ENCODE data around the gene NSMCE4A.
A peak's percentile ranks its signal among the peaks of the same experiment; 100 is the strongest.
"Not testable (repeated sequence)": the region's sequence is repeated elsewhere in the genome, so short reads cannot be mapped to it uniquely, and the experiment has no call there.

Gene NSMCE4A, protein sequence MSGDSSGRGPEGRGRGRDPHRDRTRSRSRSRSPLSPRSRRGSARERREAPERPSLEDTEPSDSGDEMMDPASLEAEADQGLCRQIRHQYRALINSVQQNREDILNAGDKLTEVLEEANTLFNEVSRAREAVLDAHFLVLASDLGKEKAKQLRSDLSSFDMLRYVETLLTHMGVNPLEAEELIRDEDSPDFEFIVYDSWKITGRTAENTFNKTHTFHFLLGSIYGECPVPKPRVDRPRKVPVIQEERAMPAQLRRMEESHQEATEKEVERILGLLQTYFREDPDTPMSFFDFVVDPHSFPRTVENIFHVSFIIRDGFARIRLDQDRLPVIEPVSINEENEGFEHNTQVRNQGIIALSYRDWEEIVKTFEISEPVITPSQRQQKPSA

DNA sequence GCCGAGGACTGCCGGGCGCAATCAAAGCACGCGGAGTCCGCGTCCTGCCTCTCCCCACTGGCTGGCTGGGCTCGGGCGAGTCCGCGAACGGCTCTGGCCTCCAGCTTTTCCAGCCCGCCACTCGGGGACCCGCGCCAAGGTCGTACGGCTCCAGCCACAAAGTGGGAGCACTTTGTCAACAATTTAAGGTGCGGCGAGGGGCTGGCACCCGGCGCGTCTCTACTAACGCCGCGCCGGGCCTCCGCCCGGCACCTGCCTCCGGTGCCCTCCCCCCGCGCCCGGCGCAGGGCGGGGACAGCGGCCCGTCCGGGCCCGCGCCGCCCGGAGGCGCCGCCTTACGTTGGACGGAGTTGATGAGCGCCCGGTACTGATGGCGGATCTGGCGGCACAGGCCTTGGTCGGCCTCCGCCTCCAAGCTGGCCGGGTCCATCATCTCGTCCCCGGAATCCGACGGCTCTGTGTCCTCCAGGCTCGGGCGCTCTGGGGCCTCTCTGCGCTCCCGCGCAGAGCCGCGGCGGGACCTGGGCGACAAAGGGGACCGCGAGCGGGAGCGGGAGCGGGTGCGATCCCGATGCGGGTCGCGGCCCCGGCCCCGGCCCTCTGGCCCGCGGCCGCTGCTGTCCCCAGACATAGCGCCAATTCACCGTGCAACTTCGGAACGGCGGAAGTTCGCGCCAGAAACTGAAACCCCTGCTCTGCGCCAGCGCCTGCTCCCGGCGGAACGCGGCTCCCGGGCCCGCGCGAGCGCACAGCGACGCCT lies at the start of gene NSMCE4A:
NSMCE4A (minus strand) TSS at position 683 of the 760 bp plus-strand sequence; CDS start at position 631, 52 bp downstream.
- Histone ChIP-seq H3K9me2 (replicated peaks; ENCODE audit: low read depth, low read length) (no peaks in the 10 kb centered on the region), H3K4me3 (ENCODE audit: low read length, poor library complexity, severe bottlenecking) (peak within 1 kb of the TSS; percentile 81), H3K9me3 (ENCODE audit: insufficient read depth, low read depth, low read length) (no peaks in the 10 kb centered on the region; the same call in 1 of the 2 replicates), H4K20me1 (ENCODE audit: insufficient read depth, low read length, poor library complexity, severe bottlenecking) (peaks cover 13% of the 10 kb centered on the region), H2AFZ (ENCODE audit: low read length) (peak within 1 kb of the TSS; percentile 95), H3K79me2 (ENCODE audit: insufficient read depth, low read length) (peaks cover 32% of the 10 kb centered on the region), H3F3A (ENCODE audit: low read depth) (no peaks in the 10 kb centered on the region), H3K27me3 (ENCODE audit: insufficient read depth, low read length, poor library complexity, severe bottlenecking) (no peaks in the 10 kb centered on the region), H3K4me1 (ENCODE audit: insufficient read depth, low read length, poor library complexity, severe bottlenecking) (peaks cover 24% of the 10 kb centered on the region), H3K4me2 (ENCODE audit: low read depth, low read length, poor library complexity, severe bottlenecking) (peak within 1 kb of the TSS; percentile 90), H3K36me3 (ENCODE audit: insufficient read depth, low read length) (peaks cover 6% of the 10 kb centered on the region; the same call in 1 of the 2 replicates), H3K9ac (ENCODE audit: low read depth, low read length, poor library complexity, severe bottlenecking) (peak within 1 kb of the TSS; percentile 94)
- no peak for TF ChIP-seq EZH2phosphoT487 (IDR thresholded peaks at IDR 0.05; ENCODE audit: borderline replicate concordance)
- TF ChIP-seq, protein P1, sequence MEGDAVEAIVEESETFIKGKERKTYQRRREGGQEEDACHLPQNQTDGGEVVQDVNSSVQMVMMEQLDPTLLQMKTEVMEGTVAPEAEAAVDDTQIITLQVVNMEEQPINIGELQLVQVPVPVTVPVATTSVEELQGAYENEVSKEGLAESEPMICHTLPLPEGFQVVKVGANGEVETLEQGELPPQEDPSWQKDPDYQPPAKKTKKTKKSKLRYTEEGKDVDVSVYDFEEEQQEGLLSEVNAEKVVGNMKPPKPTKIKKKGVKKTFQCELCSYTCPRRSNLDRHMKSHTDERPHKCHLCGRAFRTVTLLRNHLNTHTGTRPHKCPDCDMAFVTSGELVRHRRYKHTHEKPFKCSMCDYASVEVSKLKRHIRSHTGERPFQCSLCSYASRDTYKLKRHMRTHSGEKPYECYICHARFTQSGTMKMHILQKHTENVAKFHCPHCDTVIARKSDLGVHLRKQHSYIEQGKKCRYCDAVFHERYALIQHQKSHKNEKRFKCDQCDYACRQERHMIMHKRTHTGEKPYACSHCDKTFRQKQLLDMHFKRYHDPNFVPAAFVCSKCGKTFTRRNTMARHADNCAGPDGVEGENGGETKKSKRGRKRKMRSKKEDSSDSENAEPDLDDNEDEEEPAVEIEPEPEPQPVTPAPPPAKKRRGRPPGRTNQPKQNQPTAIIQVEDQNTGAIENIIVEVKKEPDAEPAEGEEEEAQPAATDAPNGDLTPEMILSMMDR (conservative IDR thresholded peaks at IDR 0.05; ENCODE audit: low read length) = no peak

DNA sequence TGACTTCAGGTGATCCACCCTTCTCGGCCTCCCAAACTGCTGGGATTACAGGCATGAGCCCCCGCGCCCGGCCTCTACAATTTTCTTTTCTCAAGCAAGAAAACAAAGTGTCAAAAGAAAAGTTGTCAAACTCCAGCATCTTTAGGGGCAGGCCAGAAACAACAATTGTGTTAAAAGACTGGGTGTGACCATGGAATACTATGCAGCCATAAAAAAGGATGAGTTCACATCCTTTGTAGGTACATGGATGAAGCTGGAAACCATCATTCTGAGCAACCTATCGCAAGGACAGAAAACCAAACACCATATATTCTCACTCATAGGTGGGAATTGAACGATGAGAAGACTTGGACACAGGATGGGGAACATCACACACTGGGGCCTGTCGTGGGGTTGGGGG lies 48.2 kb upstream of the NSMCE4A start:
- not testable (repeated sequence) for H4K20me1 ChIP-seq (ENCODE audit: insufficient read depth, low read length, poor library complexity, severe bottlenecking); H3K4me3 ChIP-seq (ENCODE audit: low read length, poor library complexity, severe bottlenecking); H3K27me3 ChIP-seq (ENCODE audit: insufficient read depth, low read length, poor library complexity, severe bottlenecking); H3F3A ChIP-seq (ENCODE audit: low read depth); H3K4me1 ChIP-seq (ENCODE audit: insufficient read depth, low read length, poor library complexity, severe bottlenecking); H3K9me3 ChIP-seq (ENCODE audit: insufficient read depth, low read depth, low read length); H3K9ac ChIP-seq (ENCODE audit: low read depth, low read length, poor library complexity, severe bottlenecking); H3K36me3 ChIP-seq (ENCODE audit: insufficient read depth, low read length); H3K79me2 ChIP-seq (ENCODE audit: insufficient read depth, low read length); H2AFZ ChIP-seq (ENCODE audit: low read length); H3K9me2 ChIP-seq (replicated peaks; ENCODE audit: low read depth, low read length); H3K4me2 ChIP-seq (ENCODE audit: low read depth, low read length, poor library complexity, severe bottlenecking)

DNA sequence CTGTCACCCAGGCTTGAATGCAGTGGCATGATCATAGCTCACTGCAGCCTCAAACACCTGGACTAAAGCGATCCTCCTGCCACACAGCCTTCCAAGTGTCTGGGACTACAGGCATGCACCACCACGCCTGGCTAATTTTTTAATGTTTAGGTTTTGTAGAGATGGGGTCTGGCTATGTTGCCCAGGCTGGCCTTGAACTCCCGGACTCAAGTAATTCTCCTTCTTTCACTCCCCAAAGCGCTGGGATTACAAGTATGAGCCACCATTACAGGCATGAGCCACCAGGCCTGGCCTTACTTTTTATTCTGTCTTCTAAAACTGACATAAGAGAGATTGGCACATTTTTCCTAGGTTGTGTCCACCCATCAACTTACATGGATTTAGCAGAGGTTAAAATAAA lies 47.3 kb upstream of the NSMCE4A start:
- no peaks in the 10 kb centered on the region for H3K79me2 ChIP-seq (ENCODE audit: insufficient read depth, low read length)
- no peaks in the 10 kb centered on the region for H3F3A ChIP-seq (ENCODE audit: low read depth)
- H3K9me2 ChIP-seq (replicated peaks; ENCODE audit: low read depth, low read length) = no peaks in the 10 kb centered on the region
- no peak overlapping the region for H2AFZ ChIP-seq (ENCODE audit: low read length)
- no peaks in the 10 kb centered on the region for H3K4me1 ChIP-seq (ENCODE audit: insufficient read depth, low read length, poor library complexity, severe bottlenecking)
- no peak overlapping the region for H3K4me3 ChIP-seq (ENCODE audit: low read length, poor library complexity, severe bottlenecking)
- no peak for TF ChIP-seq EZH2phosphoT487 (IDR thresholded peaks at IDR 0.05; ENCODE audit: borderline replicate concordance)
- TF ChIP-seq, protein P1 (conservative IDR thresholded peaks at IDR 0.05; ENCODE audit: low read length) = no peak
- no peak overlapping the region for H3K4me2 ChIP-seq (ENCODE audit: low read depth, low read length, poor library complexity, severe bottlenecking)
- H3K36me3 ChIP-seq (ENCODE audit: insufficient read depth, low read length) = no peaks in the 10 kb centered on the region
- no peak overlapping the region for H3K9ac ChIP-seq (ENCODE audit: low read depth, low read length, poor library complexity, severe bottlenecking)
- H3K27me3 ChIP-seq (ENCODE audit: insufficient read depth, low read length, poor library complexity, severe bottlenecking) = no peaks in the 10 kb centered on the region
- no peaks in the 10 kb centered on the region for H3K9me3 ChIP-seq (ENCODE audit: insufficient read depth, low read depth, low read length)
- no peaks in the 10 kb centered on the region for H4K20me1 ChIP-seq (ENCODE audit: insufficient read depth, low read length, poor library complexity, severe bottlenecking)

Data from Loucy (cell line).